Parathyroid adenoma (tissue), 2 donors: ENCODE data around the gene WASF3.
A peak's percentile ranks its signal among the peaks of the same experiment; 100 is the strongest.

ENCODE experiments used
- H2AFZ ChIP-seq: fragments of 300-600 bp; sonication (generic); one replicate; pipeline ENCODE4 v1.7.0; 2017; ENCODE audit warnings: antibody characterized with exemption, mild to moderate bottlenecking
- H3K27ac ChIP-seq: fragments of 300-600 bp; sonication (generic); one replicate; pipeline ENCODE4 v1.7.0; 2017
- H3K27me3 ChIP-seq: fragments of 300-600 bp; sonication (generic); one replicate; pipeline ENCODE4 v1.7.0; 2017; ENCODE audit warnings: low read length; ENCODE audit not compliant: control insufficient read depth, insufficient read depth
- H3K36me3 ChIP-seq: fragments of 300-600 bp; sonication (generic); one replicate; pipeline ENCODE4 v1.7.0; 2017; ENCODE audit warnings: low read length; ENCODE audit not compliant: control insufficient read depth, insufficient read depth
- H3K4me1 ChIP-seq: fragments of 300-600 bp; sonication (generic); one replicate; pipeline ENCODE4 v1.7.0; 2017; ENCODE audit warnings: control low read depth
- H3K4me2 ChIP-seq: fragments of 300-600 bp; sonication (generic); one replicate; pipeline ENCODE4 v1.7.0; 2017; ENCODE audit warnings: low read length
- H3K4me3 ChIP-seq: fragments of 300-600 bp; sonication (generic); one replicate; pipeline ENCODE4 v1.7.0; 2017; ENCODE audit warnings: low read depth, low read length
- H3K79me2 ChIP-seq: fragments of 300-600 bp; sonication (generic); one replicate; pipeline ENCODE4 v1.7.0; 2017; ENCODE audit warnings: control low read depth
- H3K9ac ChIP-seq: fragments of 300-600 bp; sonication (generic); one replicate; pipeline ENCODE4 v1.7.0; 2017; ENCODE audit warnings: mild to moderate bottlenecking
- H3K9me3 ChIP-seq: fragments of 300-600 bp; sonication (generic); one replicate; pipeline ENCODE4 v1.7.0; 2017; ENCODE audit warnings: low read length; ENCODE audit not compliant: control insufficient read depth
- TF ChIP-seq, protein P1 (sequence below): fragments of 300-600 bp; sonication (generic); IDR thresholded peaks from one replicate; pipeline ENCODE4 v1.7.0; 2017; ENCODE audit warnings: antibody characterized with exemption, mild to moderate bottlenecking
- donor health status: primary hyperparathyroidism.

The WASF3 gene

GRCh38 chr13:26706381-26706780 lies 148.9 kb downstream of the WASF3 start:
- no peak overlapping the region for H3K4me2 ChIP-seq
- H3K27me3 ChIP-seq, result no peaks in the 10 kb centered on the region
- no peaks in the 10 kb centered on the region for H3K4me1 ChIP-seq
- no peaks in the 10 kb centered on the region for H3K36me3 ChIP-seq
- H3K79me2 ChIP-seq, result no peaks in the 10 kb centered on the region
- no peak overlapping the region for H3K9ac ChIP-seq
- no peak overlapping the region for H3K27ac ChIP-seq
- no peak overlapping the region for H3K4me3 ChIP-seq
- H3K9me3 ChIP-seq, result no peaks in the 10 kb centered on the region
- no peak overlapping the region for H2AFZ ChIP-seq
- TF ChIP-seq, protein P1, sequence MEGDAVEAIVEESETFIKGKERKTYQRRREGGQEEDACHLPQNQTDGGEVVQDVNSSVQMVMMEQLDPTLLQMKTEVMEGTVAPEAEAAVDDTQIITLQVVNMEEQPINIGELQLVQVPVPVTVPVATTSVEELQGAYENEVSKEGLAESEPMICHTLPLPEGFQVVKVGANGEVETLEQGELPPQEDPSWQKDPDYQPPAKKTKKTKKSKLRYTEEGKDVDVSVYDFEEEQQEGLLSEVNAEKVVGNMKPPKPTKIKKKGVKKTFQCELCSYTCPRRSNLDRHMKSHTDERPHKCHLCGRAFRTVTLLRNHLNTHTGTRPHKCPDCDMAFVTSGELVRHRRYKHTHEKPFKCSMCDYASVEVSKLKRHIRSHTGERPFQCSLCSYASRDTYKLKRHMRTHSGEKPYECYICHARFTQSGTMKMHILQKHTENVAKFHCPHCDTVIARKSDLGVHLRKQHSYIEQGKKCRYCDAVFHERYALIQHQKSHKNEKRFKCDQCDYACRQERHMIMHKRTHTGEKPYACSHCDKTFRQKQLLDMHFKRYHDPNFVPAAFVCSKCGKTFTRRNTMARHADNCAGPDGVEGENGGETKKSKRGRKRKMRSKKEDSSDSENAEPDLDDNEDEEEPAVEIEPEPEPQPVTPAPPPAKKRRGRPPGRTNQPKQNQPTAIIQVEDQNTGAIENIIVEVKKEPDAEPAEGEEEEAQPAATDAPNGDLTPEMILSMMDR, result no peak

GRCh38 chr13:26707122-26708006 lies 149.9 kb downstream of the WASF3 start:
- no peak overlapping the region for H3K4me3 ChIP-seq
- H3K9me3 ChIP-seq, result no peaks in the 10 kb centered on the region
- H3K9ac ChIP-seq, result no peak overlapping the region
- no peak overlapping the region for H3K4me2 ChIP-seq
- no peaks in the 10 kb centered on the region for H3K36me3 ChIP-seq
- no peak overlapping the region for H3K27ac ChIP-seq
- no peaks in the 10 kb centered on the region for H3K4me1 ChIP-seq
- no peak overlapping the region for H2AFZ ChIP-seq
- H3K79me2 ChIP-seq, result no peaks in the 10 kb centered on the region
- TF ChIP-seq, protein P1, result peak; percentile 40
- no peaks in the 10 kb centered on the region for H3K27me3 ChIP-seq

GRCh38 chr13:26708007-26708297 lies 150.5 kb downstream of the WASF3 start:
- H3K27ac ChIP-seq, result no peak overlapping the region
- H3K4me1 ChIP-seq, result no peaks in the 10 kb centered on the region
- no peak overlapping the region for H2AFZ ChIP-seq
- no peak overlapping the region for H3K9ac ChIP-seq
- TF ChIP-seq, protein P1, result no peak
- no peaks in the 10 kb centered on the region for H3K36me3 ChIP-seq
- H3K27me3 ChIP-seq, result no peaks in the 10 kb centered on the region
- H3K9me3 ChIP-seq, result no peaks in the 10 kb centered on the region
- H3K4me3 ChIP-seq, result no peak overlapping the region
- no peak overlapping the region for H3K4me2 ChIP-seq
- H3K79me2 ChIP-seq, result no peaks in the 10 kb centered on the region

- TF ChIP-seq, protein P1, result no peak
- Histone ChIP-seq H3K4me1 (no peaks in the 10 kb centered on the region), H3K27ac (no peak overlapping the region), H2AFZ (no peak overlapping the region), H3K9me3 (no peaks in the 10 kb centered on the region), H3K4me3 (no peak overlapping the region), H3K9ac (no peak overlapping the region), H3K36me3 (no peaks in the 10 kb centered on the region), H3K79me2 (no peaks in the 10 kb centered on the region), H3K27me3 (no peaks in the 10 kb centered on the region), H3K4me2 (no peak overlapping the region)
Measured at GRCh38 chr13:26709461-26709860, 152.0 kb downstream of the WASF3 start.

DNA sequence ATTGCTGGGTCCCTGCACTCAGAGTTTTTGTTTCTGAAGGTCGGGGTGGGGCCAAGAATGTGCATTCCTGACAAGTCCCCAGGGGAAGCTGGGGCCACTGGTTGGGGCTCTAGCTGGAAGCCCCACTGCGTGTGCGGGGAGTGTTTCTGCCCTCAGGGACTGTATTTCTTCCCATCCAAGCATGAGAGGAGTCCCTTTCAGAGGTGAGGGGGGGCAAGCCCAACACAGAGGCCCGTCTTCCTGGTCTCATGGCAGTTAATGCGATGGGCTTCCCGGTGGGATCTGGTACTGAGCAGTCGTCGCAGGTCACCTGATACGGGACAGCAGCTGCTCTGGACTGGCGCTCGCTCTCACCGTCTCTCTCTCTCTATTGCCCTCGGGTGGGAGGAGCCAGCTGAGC lies 152.7 kb downstream of the WASF3 start:
- H2AFZ ChIP-seq, result no peak overlapping the region
- H3K36me3 ChIP-seq, result no peaks in the 10 kb centered on the region
- H3K4me1 ChIP-seq, result no peaks in the 10 kb centered on the region
- H3K9ac ChIP-seq, result no peak overlapping the region
- no peaks in the 10 kb centered on the region for H3K27me3 ChIP-seq
- H3K9me3 ChIP-seq, result no peaks in the 10 kb centered on the region
- TF ChIP-seq, protein P1, result no peak
- no peak overlapping the region for H3K4me2 ChIP-seq
- H3K79me2 ChIP-seq, result no peaks in the 10 kb centered on the region
- H3K4me3 ChIP-seq, result no peak overlapping the region
- no peak overlapping the region for H3K27ac ChIP-seq
